ENCODE data around the gene PIK3R6. TPM values are rescaled to one million over a fixed set of nuclear protein-coding genes. Genes with fewer than 3 reads are reported as not detected.
"Not testable (repeated sequence)": the region's sequence is repeated elsewhere in the genome, so short reads cannot be mapped to it uniquely, and the experiment has no call there.

The PIK3R6 gene
- polyA plus RNA-seq, 1 of the 3 experiments (the other 2 are of a cell fraction): 0.03 TPM

DNA sequence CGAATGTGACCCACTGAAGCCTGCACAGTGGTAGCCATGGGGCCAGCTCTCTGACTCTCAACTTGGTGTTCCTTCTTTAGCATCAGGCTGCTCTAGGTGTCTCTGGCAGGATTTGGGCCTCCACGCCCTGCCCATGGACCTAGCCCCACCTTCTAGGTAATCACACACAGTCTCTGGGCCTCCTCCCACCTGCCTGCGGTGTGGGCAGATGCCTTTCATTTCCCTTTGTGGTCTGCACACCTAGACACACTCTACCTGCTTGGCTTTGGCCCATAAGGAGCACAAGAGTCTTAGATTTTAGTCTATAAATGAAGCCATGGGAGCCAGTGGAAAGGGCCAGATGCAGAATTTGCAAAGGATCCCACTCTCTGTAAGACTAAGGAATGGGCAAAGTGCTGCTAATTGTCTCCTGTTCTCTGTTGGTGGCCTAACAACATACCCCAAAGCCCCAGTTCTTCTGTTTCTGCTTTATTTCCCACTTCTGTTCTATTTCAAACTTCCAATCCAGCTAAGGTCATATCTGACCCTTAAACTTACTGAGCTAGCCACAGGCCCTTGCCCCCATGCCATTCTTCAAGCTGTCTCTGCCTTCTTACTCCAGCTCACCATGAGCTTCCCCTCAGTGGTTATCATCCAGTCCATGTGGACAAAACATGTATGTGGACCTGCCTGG, 61.1 kb downstream of the PIK3R6 start:
- H3K4me2 ChIP-seq: no peak overlapping the region
- no peak overlapping the region for H3K27ac ChIP-seq (ENCODE audit: low read depth in 2 of 2, low read length in 1 of 2)
- no peaks in the 10 kb centered on the region for H3K36me3 ChIP-seq (replicated peaks in 1 of 2; ENCODE audit: control insufficient read depth in 1 of 2, insufficient read depth in 2 of 2, low read length in 1 of 2)
- no peak overlapping the region for H3K4me3 ChIP-seq (ENCODE audit: low read depth in 2 of 2, low read length in 1 of 2)
- 16% methylated on average over 2 of the region's 3 CpGs for WGBS (ENCODE audit: low lambda C conversion rate)
- no peaks in the 10 kb centered on the region for H3K4me1 ChIP-seq (ENCODE audit: control insufficient read depth in 1 of 2, insufficient read depth in 2 of 2, low read depth in 1 of 2, low read length in 1 of 2)
- no peaks in the 10 kb centered on the region for H3K9me2 ChIP-seq
- no peak overlapping the region for H2AFZ ChIP-seq (ENCODE audit: low read depth)
- no peaks in the 10 kb centered on the region for H3K9me3 ChIP-seq
- DNase-seq: no peak
- ChIA-PET POLR2A (no interaction called here), CTCF (interaction anchor here (1.3 to 1.5 kb wide), 3 partner anchors 21 to 88 kb away, joined by 5 to 7 read pairs (median 5); no protein-coding TSS in a partner anchor)
- no peak overlapping the region for H3K9ac ChIP-seq
- no peaks in the 10 kb centered on the region for H4K20me1 ChIP-seq (ENCODE audit: insufficient read depth)
- peaks cover 25% of the 10 kb centered on the region for H3K27me3 ChIP-seq (ENCODE audit: insufficient read depth)
- TF ChIP-seq, protein P1, sequence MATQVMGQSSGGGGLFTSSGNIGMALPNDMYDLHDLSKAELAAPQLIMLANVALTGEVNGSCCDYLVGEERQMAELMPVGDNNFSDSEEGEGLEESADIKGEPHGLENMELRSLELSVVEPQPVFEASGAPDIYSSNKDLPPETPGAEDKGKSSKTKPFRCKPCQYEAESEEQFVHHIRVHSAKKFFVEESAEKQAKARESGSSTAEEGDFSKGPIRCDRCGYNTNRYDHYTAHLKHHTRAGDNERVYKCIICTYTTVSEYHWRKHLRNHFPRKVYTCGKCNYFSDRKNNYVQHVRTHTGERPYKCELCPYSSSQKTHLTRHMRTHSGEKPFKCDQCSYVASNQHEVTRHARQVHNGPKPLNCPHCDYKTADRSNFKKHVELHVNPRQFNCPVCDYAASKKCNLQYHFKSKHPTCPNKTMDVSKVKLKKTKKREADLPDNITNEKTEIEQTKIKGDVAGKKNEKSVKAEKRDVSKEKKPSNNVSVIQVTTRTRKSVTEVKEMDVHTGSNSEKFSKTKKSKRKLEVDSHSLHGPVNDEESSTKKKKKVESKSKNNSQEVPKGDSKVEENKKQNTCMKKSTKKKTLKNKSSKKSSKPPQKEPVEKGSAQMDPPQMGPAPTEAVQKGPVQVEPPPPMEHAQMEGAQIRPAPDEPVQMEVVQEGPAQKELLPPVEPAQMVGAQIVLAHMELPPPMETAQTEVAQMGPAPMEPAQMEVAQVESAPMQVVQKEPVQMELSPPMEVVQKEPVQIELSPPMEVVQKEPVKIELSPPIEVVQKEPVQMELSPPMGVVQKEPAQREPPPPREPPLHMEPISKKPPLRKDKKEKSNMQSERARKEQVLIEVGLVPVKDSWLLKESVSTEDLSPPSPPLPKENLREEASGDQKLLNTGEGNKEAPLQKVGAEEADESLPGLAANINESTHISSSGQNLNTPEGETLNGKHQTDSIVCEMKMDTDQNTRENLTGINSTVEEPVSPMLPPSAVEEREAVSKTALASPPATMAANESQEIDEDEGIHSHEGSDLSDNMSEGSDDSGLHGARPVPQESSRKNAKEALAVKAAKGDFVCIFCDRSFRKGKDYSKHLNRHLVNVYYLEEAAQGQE (IDR thresholded peaks at IDR 0.05; ENCODE audit: low read depth, low read length): no peak
- H3K79me2 ChIP-seq (ENCODE audit: insufficient read depth): no peaks in the 10 kb centered on the region
- H3F3A ChIP-seq (replicated peaks; ENCODE audit: insufficient read depth): no peaks in the 10 kb centered on the region

DNA sequence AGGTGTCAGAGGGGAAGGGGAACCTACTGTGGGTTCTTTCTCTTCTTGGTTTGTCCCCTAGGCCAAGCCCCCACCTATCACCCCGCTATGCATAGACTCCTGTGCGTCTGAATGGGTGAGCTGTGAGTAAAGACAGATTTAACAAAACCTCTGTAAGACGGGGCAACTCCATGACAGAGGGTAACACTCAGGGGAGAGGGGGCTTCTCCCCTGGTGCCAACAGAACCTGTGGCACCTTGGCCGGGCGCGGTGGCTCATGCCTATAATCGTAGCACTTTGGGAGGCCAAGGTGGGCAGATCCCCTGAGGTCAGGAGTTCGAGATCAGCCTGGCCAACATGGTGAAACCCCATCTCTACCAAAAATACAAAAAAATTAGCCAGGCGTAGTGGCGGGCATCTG, 62.1 kb downstream of the PIK3R6 start:
- H3K4me1 ChIP-seq (ENCODE audit: control insufficient read depth in 1 of 2, insufficient read depth in 2 of 2, low read depth in 1 of 2, low read length in 1 of 2); DNase-seq; H3K9ac ChIP-seq; H3K4me2 ChIP-seq; H3K36me3 ChIP-seq (replicated peaks in 1 of 2; ENCODE audit: control insufficient read depth in 1 of 2, insufficient read depth in 2 of 2, low read length in 1 of 2); H3K27ac ChIP-seq (ENCODE audit: low read depth in 2 of 2, low read length in 1 of 2); POLR2A ChIA-PET; H4K20me1 ChIP-seq (ENCODE audit: insufficient read depth); H3K79me2 ChIP-seq (ENCODE audit: insufficient read depth); H3K9me2 ChIP-seq; H3K9me3 ChIP-seq; H2AFZ ChIP-seq (ENCODE audit: low read depth); H3K4me3 ChIP-seq (ENCODE audit: low read depth in 2 of 2, low read length in 1 of 2); H3F3A ChIP-seq (replicated peaks; ENCODE audit: insufficient read depth): not testable (repeated sequence)
- CTCF ChIA-PET: interaction anchor here (1.5 kb wide), 1 partner anchor 20 kb away, joined by 7 read pairs; no protein-coding TSS in a partner anchor
- 8% methylated on average over 10 of the region's 10 CpGs for WGBS (ENCODE audit: low lambda C conversion rate)
- peaks cover 25% of the 10 kb centered on the region for H3K27me3 ChIP-seq (ENCODE audit: insufficient read depth)

DNA sequence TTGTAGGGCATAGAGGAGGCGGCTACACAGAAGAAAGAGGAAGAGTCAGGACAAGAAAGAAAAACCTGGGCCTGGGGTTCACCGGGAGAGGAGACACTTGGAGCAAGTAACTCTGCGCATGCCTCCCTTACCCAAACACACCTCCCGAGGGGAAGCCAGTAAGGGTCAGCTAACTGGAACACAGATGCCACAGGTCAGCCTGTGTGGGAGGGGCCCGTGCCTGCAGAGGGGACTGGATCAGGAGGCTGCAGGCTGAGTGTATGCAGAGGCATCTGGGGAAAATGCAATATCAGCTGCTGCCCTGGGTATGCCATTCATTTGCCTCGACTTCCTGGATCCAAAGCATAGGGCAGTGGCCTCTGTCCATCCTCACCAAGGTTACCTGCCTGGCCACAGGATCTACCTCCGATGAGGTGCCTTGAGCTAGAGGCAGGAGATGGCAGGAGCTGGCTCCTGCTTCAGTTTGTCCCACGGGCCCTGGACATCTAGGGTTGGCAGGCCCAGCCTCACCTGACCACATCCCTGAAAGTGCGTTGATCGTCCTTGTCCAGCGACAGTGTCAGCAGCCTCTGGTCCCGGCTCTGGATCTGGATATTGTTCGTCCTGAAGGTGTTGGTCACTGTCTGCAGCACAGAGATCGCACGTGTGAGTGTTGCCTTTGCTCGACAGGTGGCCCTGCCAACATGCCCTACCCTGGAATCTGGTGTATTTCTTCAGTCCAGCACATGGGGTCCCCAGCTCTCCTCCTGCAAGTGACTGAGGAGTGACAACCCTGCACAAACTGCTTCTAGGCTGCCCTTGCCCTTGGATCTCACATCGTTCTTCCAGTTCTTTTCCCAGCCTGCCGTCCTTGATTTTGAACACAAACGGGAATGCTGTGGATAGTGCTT, 63.7 kb downstream of the PIK3R6 start:
- H3K9me3 ChIP-seq: no peaks in the 10 kb centered on the region
- no peaks in the 10 kb centered on the region for H3K79me2 ChIP-seq (ENCODE audit: insufficient read depth)
- H3K9ac ChIP-seq: no peak overlapping the region
- no peaks in the 10 kb centered on the region for H3F3A ChIP-seq (replicated peaks; ENCODE audit: insufficient read depth)
- TF ChIP-seq RAD21 (IDR thresholded peaks at IDR 0.05; ENCODE audit: low read length) (0 out of 2 replicates have a peak, but pooled peaks have one; percentile 11), SIN3A (IDR thresholded peaks at IDR 0.05; ENCODE audit: borderline replicate concordance, low read depth, low read length) (no peak)
- DNase-seq: no peak
- no peak overlapping the region for H3K4me2 ChIP-seq
- H3K36me3 ChIP-seq (replicated peaks in 1 of 2; ENCODE audit: control insufficient read depth in 1 of 2, insufficient read depth in 2 of 2, low read length in 1 of 2): no peaks in the 10 kb centered on the region
- H2AFZ ChIP-seq (ENCODE audit: low read depth): no peak overlapping the region
- no peak overlapping the region for H3K27ac ChIP-seq (ENCODE audit: low read depth in 2 of 2, low read length in 1 of 2)
- ChIA-PET POLR2A (no interaction called here), CTCF (interaction anchor here (1.0 to 1.6 kb wide), 4 partner anchors 18 to 91 kb away, joined by 3 to 4 read pairs (median 3); no protein-coding TSS in a partner anchor)
- no peaks in the 10 kb centered on the region for H4K20me1 ChIP-seq (ENCODE audit: insufficient read depth)
- peaks cover 35% of the 10 kb centered on the region for H3K27me3 ChIP-seq (ENCODE audit: insufficient read depth)
- H3K4me1 ChIP-seq (ENCODE audit: control insufficient read depth in 1 of 2, insufficient read depth in 2 of 2, low read depth in 1 of 2, low read length in 1 of 2): no peaks in the 10 kb centered on the region
- no peaks in the 10 kb centered on the region for H3K9me2 ChIP-seq
- 12% methylated on average over 15 of the region's 19 CpGs for WGBS (ENCODE audit: low lambda C conversion rate)
- no peak overlapping the region for H3K4me3 ChIP-seq (ENCODE audit: low read depth in 2 of 2, low read length in 1 of 2)
